GM12864 (cell line): ENCODE data around the gene CDKN2B.

ENCODE experiments used
- DNase-seq: peaks from one replicate; pipeline ENCODE4 v3.0.0-alpha.2; 2011; ENCODE audit warnings: low read depth
- H3K4me3 ChIP-seq: 2 replicates; pipeline ENCODE4 v1.5.1; 2011; ENCODE audit warnings: mild to moderate bottlenecking, low read depth, low read length, control low read depth
- CTCF ChIP-seq: IDR thresholded peaks from 2 replicates; pipeline ENCODE4 v1.5.1; 2011; ENCODE audit warnings: low read depth, mild to moderate bottlenecking, moderate library complexity, low read length, control low read depth, inconsistent platforms; ENCODE audit errors: missing control alignments

CDKN2B gene

DNA sequence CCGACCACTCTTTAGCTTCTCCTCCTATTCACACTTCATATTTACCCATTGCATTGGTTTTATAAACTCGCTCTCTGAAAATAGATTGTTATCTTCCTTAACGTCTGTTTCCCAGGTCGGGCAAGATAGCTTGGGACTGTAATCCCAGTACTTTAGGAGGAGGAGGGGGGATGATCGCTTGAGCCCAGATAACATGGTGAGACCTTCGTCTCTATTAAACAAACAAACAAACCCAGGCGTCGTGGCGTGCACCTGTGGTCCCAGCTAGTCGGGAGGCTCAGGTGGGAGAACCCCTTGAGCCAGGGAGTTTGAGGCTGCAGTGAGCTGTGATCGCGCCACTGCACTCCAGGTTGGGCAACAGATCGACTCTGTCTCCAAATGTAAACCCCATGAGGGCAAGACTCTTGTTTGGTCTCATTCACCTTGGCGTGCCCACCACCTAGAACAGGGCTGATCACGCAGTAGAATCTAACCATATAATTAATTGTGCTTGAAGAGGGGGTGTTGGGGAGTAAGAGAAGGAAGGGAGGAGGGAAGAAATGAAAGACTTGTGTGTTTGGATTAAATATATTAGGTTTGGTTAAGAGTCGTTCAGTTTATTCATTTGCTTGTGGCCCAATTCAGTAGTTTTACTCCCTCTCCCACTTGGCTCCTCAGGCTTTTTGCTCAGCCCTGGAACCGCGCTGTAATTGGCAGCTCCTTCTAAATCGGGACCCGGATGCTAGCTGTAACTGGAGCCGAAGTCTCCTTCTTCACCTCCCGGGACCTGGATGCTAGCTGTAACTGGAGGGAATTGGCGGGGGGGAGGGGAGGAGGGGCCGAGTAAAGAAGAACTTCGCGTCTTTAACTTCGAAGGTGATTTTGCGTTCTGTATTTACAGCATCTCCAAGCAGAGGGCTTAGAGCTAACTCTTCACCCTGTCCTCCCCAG is 39.8 kb downstream of the CDKN2B start:
- no peak for DNase-seq
- H3K4me3 ChIP-seq = no peak overlapping the region
- TF ChIP-seq CTCF = no peak

DNA sequence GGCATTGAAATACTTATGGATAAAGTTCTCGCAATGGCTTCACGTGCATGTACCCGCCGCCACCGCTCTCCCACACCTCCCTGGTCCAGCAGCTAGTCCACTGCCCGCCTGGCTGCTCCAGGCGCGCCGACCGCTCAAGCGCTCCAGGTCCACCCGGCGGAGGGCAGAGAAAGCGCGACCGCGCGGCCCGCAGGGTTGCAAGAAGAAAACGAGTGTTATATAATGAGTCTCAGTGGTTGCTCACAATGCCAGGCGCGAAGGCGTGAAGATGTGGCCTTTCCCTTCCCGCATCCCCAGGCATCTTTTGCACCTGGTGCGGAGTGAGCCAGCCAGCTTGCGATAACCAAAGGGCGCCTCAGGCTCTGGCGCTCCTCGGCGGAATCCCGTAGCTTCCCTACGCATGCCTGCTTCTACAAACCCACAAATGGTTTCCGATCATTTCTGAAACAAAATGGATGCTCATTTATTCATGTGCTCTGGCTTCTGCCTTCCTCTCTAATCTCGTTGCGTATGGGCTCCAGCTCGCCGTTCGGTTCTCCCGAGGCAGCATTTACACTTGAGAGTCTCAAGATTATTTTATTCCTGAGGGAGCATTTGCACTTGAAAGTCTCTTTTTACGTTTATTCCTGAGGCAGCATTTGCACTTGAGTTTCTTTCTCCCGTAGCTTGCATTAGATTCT is 40.6 kb downstream of the CDKN2B start:
- DNase-seq = no peak
- H3K4me3 ChIP-seq = no peak overlapping the region

DNA sequence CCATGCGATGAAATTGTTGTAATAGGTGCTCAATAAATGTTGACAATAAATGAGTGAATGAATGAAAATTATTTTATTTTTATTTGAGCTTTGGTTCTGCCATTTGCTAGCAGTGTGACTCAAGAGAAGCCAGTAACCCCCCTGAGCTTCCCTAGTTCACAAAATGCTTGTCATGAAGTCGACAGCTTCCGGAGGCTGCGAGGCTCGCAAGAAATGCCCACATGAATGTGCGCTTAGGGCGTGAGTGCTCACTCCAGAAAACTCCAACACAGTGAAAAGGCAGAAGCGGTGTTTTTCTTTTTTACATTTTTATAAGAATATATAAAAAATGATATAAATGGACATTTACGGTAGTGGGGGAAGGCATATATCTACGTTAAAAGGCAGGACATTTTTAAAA is 41.4 kb downstream of the CDKN2B start:
- TF ChIP-seq CTCF = no peak
- H3K4me3 ChIP-seq = no peak overlapping the region

More for the DNA sequence above, 40.6 kb downstream of the CDKN2B start:
- no peak for TF ChIP-seq CTCF

GRCh38 chr9:21967169-21967568 is 41.9 kb downstream of the CDKN2B start:
- no peak for DNase-seq
- no peak overlapping the region for H3K4me3 ChIP-seq
- no peak for TF ChIP-seq CTCF

More for the DNA sequence above, 41.4 kb downstream of the CDKN2B start:
- no peak for DNase-seq

GRCh38 chr9:21966140-21966851 is 42.8 kb downstream of the CDKN2B start:
- no peak for TF ChIP-seq CTCF
- no peak for DNase-seq
- H3K4me3 ChIP-seq = no peak overlapping the region

- DNase-seq = no peak
- peak overlapping the region; percentile 42 for H3K4me3 ChIP-seq
- TF ChIP-seq CTCF = peak; percentile 67
Observed at GRCh38 chr9:21965401-21965951, 43.6 kb downstream of the CDKN2B start.
